Gastroesophageal sphincter (tissue), 3 donors: ENCODE results near the gene B4GALT5.

Source experiments
- POLR2A ChIP-seq, 2 donors: fragments of 450-650 bp; IDR thresholded peaks; one replicate each; pipeline ENCODE4 v1.6.1; 2017; ENCODE audit warnings: antibody characterized with exemption in 2 of 2, mild to moderate bottlenecking in 2 of 2, moderate library complexity in 1 of 2
- POLR2AphosphoS5 ChIP-seq: sonication (generic); formaldehyde crosslinking; IDR thresholded peaks from one replicate; pipeline ENCODE4 v1.6.1; 2017; ENCODE audit warnings: antibody characterized with exemption
- TF ChIP-seq, protein P1 (sequence below), 4 experiments: fragments of 200-600 bp in 2 of 4; fragments of 450-650 bp in 2 of 4; sonication (generic) in 1 of 4; IDR thresholded peaks; one replicate each; pipeline ENCODE4 v1.5.1; 2017 to 2019; ENCODE audit warnings: antibody characterized with exemption in 4 of 4, mild to moderate bottlenecking in 2 of 4, moderate library complexity in 2 of 4

DNA sequence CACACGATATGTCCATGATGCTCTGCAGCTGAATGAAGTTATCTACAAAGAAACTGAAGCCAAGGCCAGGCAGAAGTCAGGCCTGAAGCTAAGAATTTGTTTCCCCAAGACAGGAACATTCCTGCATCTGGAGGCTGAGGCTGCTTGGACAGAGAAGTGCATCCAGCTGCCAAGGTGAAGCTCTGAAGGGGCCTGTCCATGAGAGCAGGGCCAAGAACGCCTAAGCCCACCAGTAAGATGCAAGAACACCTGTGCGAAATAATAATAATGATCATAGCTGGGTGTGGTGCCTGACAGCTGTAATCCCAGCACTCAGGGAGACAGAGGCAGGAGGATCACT, 37.7 kb upstream of the B4GALT5 start:
- TF ChIP-seq POLR2AphosphoS5 (no peak), POLR2A (IDR thresholded peaks at IDR 0.05) (no peak)
- TF ChIP-seq, protein P1, sequence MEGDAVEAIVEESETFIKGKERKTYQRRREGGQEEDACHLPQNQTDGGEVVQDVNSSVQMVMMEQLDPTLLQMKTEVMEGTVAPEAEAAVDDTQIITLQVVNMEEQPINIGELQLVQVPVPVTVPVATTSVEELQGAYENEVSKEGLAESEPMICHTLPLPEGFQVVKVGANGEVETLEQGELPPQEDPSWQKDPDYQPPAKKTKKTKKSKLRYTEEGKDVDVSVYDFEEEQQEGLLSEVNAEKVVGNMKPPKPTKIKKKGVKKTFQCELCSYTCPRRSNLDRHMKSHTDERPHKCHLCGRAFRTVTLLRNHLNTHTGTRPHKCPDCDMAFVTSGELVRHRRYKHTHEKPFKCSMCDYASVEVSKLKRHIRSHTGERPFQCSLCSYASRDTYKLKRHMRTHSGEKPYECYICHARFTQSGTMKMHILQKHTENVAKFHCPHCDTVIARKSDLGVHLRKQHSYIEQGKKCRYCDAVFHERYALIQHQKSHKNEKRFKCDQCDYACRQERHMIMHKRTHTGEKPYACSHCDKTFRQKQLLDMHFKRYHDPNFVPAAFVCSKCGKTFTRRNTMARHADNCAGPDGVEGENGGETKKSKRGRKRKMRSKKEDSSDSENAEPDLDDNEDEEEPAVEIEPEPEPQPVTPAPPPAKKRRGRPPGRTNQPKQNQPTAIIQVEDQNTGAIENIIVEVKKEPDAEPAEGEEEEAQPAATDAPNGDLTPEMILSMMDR (IDR thresholded peaks at IDR 0.05) = no peak
